ENCODE data around the gene BICD1.
"Not testable (repeated sequence)": the region's sequence is repeated elsewhere in the genome, so short reads cannot be mapped to it uniquely, and the experiment has no call there.

Gene BICD1

GRCh38 chr12:32249777-32250176, 143.1 kb downstream of the BICD1 start:
- no peak for DNase-seq

GRCh38 chr12:32252199-32253073, 145.8 kb downstream of the BICD1 start:
- DNase-seq, result no peak

- no peak for DNase-seq
Observed at GRCh38 chr12:32253154-32253790, 146.6 kb downstream of the BICD1 start.

- no peak for DNase-seq
Observed at GRCh38 chr12:32254260-32254956, 147.8 kb downstream of the BICD1 start.

- DNase-seq, result no peak
Observed at GRCh38 chr12:32255588-32255987, 148.9 kb downstream of the BICD1 start.

- DNase-seq, result no peak
Observed at GRCh38 chr12:32257695-32258496, 151.2 kb downstream of the BICD1 start.

- no peak for DNase-seq
Observed at GRCh38 chr12:32260696-32261095, 154.0 kb downstream of the BICD1 start.

- no peak for DNase-seq
Observed at GRCh38 chr12:32261638-32262037, 155.0 kb downstream of the BICD1 start.

- no peak for DNase-seq
Observed at GRCh38 chr12:32264961-32265360, 158.3 kb downstream of the BICD1 start.

- DNase-seq, result no peak
Observed at GRCh38 chr12:32265456-32265855, 158.8 kb downstream of the BICD1 start.

GRCh38 chr12:32265951-32266350, 159.3 kb downstream of the BICD1 start:
- DNase-seq, result no peak

GRCh38 chr12:32266756-32267155, 160.1 kb downstream of the BICD1 start:
- DNase-seq, result no peak

GRCh38 chr12:32270818-32271710, 164.4 kb downstream of the BICD1 start:
- DNase-seq, result no peak

- DNase-seq, result no peak
Observed at GRCh38 chr12:32272465-32272864, 165.8 kb downstream of the BICD1 start.

GRCh38 chr12:32273063-32273522, 166.4 kb downstream of the BICD1 start:
- DNase-seq, result no peak

GRCh38 chr12:32273712-32274111, 167.1 kb downstream of the BICD1 start:
- DNase-seq, result no peak

GRCh38 chr12:32274665-32275064, 168.0 kb downstream of the BICD1 start:
- no peak for DNase-seq

GRCh38 chr12:32275520-32275919, 168.9 kb downstream of the BICD1 start:
- DNase-seq, result not testable (repeated sequence)

GRCh38 chr12:32277774-32278173, 171.1 kb downstream of the BICD1 start:
- no peak for DNase-seq

- DNase-seq, result no peak
Observed at GRCh38 chr12:32281098-32281497, 174.5 kb downstream of the BICD1 start.

- no peak for DNase-seq
Observed at GRCh38 chr12:32284561-32284960, 177.9 kb downstream of the BICD1 start.

- DNase-seq, result no peak
Observed at GRCh38 chr12:32285021-32285420, 178.4 kb downstream of the BICD1 start.
